Liver (tissue), 9 donors: Measurements from ENCODE around the gene SEPHS1. TPM values are rescaled to one million over a fixed set of nuclear protein-coding genes. Genes with fewer than 3 reads are reported as not detected.

Experiments used
- DNase-seq: peaks from one replicate; pipeline ENCODE4 v3.0.0-alpha.2; 2017; ENCODE audit warnings: low spot score
- H3K27ac ChIP-seq, 2 donors: one replicate each; pipeline ENCODE4 v1.7.0; 2013; ENCODE audit warnings: inconsistent platforms in 2 of 2, low read length in 2 of 2, control low read depth in 1 of 2, low read depth in 1 of 2, mild to moderate bottlenecking in 1 of 2
- H3K27me3 ChIP-seq, 4 donors: one replicate each; pipeline versions ENCODE4 v1.6.1 to v1.7.0; 2013; ENCODE audit warnings: low read length in 3 of 4, inconsistent platforms in 1 of 4, mild to moderate bottlenecking in 1 of 4, moderate library complexity in 1 of 4; ENCODE audit not compliant: control insufficient read depth in 4 of 4, insufficient read depth in 4 of 4
- H3K36me3 ChIP-seq, 4 donors: one replicate each; pipeline versions ENCODE4 v1.6.1 to v1.7.0; 2013; ENCODE audit warnings: low read length in 3 of 4, mild to moderate bottlenecking in 3 of 4, low read depth in 1 of 4, moderate library complexity in 1 of 4; ENCODE audit not compliant: control insufficient read depth in 4 of 4, insufficient read depth in 3 of 4
- H3K4me1 ChIP-seq, 4 donors: one replicate each; pipeline versions ENCODE4 v1.6.1 to v1.7.0; 2013; ENCODE audit warnings: low read length in 3 of 4, mild to moderate bottlenecking in 3 of 4, moderate library complexity in 1 of 4; ENCODE audit not compliant: control insufficient read depth in 4 of 4, insufficient read depth in 4 of 4
- H3K4me3 ChIP-seq, 3 donors: one replicate each; pipeline versions ENCODE4 v1.6.1 to v1.7.0; 2013; ENCODE audit warnings: low read length in 3 of 3, control low read depth in 1 of 3, low read depth in 1 of 3, mild to moderate bottlenecking in 1 of 3
- H3K9ac ChIP-seq, 2 donors: one replicate each; pipeline ENCODE4 v1.7.0; 2013; ENCODE audit warnings: low read length in 2 of 2, mild to moderate bottlenecking in 2 of 2, moderate library complexity in 2 of 2, control low read depth in 1 of 2, low read depth in 1 of 2
- H3K9me3 ChIP-seq, 4 donors: one replicate each; pipeline versions ENCODE4 v1.6.1 to v1.7.0; 2013; ENCODE audit warnings: low read length in 3 of 4; ENCODE audit not compliant: control insufficient read depth in 4 of 4
- ATF3 ChIP-seq: IDR thresholded peaks from 2 replicates; pipeline ENCODE4 v1.6.1; 2016; ENCODE audit warnings: antibody characterized with exemption
- CTCF ChIP-seq: fragments of 150-350 bp; IDR thresholded peaks from 2 replicates; pipeline ENCODE4 v1.5.1; 2017; ENCODE audit warnings: improper control_type of control experiment, low read depth, low read length; ENCODE audit not compliant: missing input control
- EGR1 ChIP-seq, 2 donors: IDR thresholded peaks; 2 replicates each; pipeline ENCODE4 v1.6.1; 2016 to 2018; ENCODE audit warnings: antibody characterized with exemption in 2 of 2, low read depth in 2 of 2
- FOXA1 ChIP-seq: IDR thresholded peaks from 2 replicates; pipeline ENCODE4 v1.6.1; 2016; ENCODE audit warnings: antibody characterized with exemption
- FOXA2 ChIP-seq: IDR thresholded peaks from 2 replicates; pipeline ENCODE4 v1.6.1; 2016; ENCODE audit warnings: antibody characterized with exemption
- GABPA ChIP-seq, 2 donors: IDR thresholded peaks in 1 of 2; conservative IDR thresholded peaks in 1 of 2; 2 replicates each; pipeline ENCODE4 v1.6.1; 2016; ENCODE audit warnings: antibody characterized with exemption in 2 of 2, mild to moderate bottlenecking in 1 of 2, moderate library complexity in 1 of 2
- HNF4A ChIP-seq, 2 donors: conservative IDR thresholded peaks; 2 replicates each; pipeline ENCODE4 v1.6.1; 2016; ENCODE audit warnings: antibody characterized with exemption in 2 of 2, mild to moderate bottlenecking in 2 of 2
- HNF4G ChIP-seq: IDR thresholded peaks from 2 replicates; pipeline ENCODE4 v1.6.1; 2016; ENCODE audit warnings: antibody characterized with exemption
- JUND ChIP-seq, 2 donors: IDR thresholded peaks; 2 replicates each; pipeline ENCODE4 v1.6.1; 2016; ENCODE audit warnings: antibody characterized with exemption in 2 of 2
- MAX ChIP-seq: IDR thresholded peaks from 2 replicates; pipeline ENCODE4 v1.6.1; 2016; ENCODE audit warnings: antibody characterized with exemption
- NR2F2 ChIP-seq: IDR thresholded peaks from 2 replicates; pipeline ENCODE4 v1.6.1; 2016; ENCODE audit warnings: antibody characterized with exemption
- RAD21 ChIP-seq, 2 donors: IDR thresholded peaks; 2 replicates each; pipeline ENCODE4 v1.6.1; 2016; ENCODE audit warnings: antibody characterized with exemption in 2 of 2, mild to moderate bottlenecking in 2 of 2
- REST ChIP-seq: IDR thresholded peaks from 2 replicates; pipeline ENCODE4 v1.6.1; 2016; ENCODE audit warnings: antibody characterized with exemption, mild to moderate bottlenecking
- RXRA ChIP-seq, 2 donors: IDR thresholded peaks; 2 replicates each; pipeline ENCODE4 v1.6.1; 2017 to 2018; ENCODE audit warnings: antibody characterized with exemption in 2 of 2, mild to moderate bottlenecking in 1 of 2
- SP1 ChIP-seq: IDR thresholded peaks from 2 replicates; pipeline ENCODE4 v1.6.1; 2018; ENCODE audit warnings: antibody characterized with exemption, mild to moderate bottlenecking
- TAF1 ChIP-seq: conservative IDR thresholded peaks from 2 replicates; pipeline ENCODE4 v1.6.1; 2016; ENCODE audit warnings: antibody characterized with exemption, mild to moderate bottlenecking
- YY1 ChIP-seq: IDR thresholded peaks from 2 replicates; pipeline ENCODE4 v1.6.1; 2016; ENCODE audit warnings: antibody characterized with exemption, mild to moderate bottlenecking
- ZBTB33 ChIP-seq: IDR thresholded peaks from 2 replicates; pipeline ENCODE4 v1.6.1; 2016; ENCODE audit warnings: antibody characterized with exemption
- WGBS: extraction: QIAGEN DNeasy Blood & Tissue Kit; methylation state at CpG from one replicate; pipeline ENCODE4 v1.1.7; 2013; 5-methylcytosine and 5-hydroxymethylcytosine counted together
- polyA plus RNA-seq, 2 donors: library from polyadenylated mRNA; stranded (reverse) in 1 of 2; unstranded in 1 of 2; fragments of 200-250 nt in 1 of 2; fragments of >200 nt in 1 of 2; fragmentation: Nextera tagmentation in 1 of 2; extraction: Ambion mirVana in 1 of 2; gene quantifications; one replicate each; pipeline versions ENCODE4 v1.2.1 to v1.2.3, GENCODE V29; 2013 to 2015
- total RNA-seq, 2 donors: library from RNA; depleted of rRNA; stranded (reverse); fragments of >200 nt; gene quantifications; one replicate each; pipeline ENCODE4 v1.2.3, GENCODE V29; 2014
- donor health status: healthy.
- donor health status: healthy.
- donor health status: healthy.
- donor health status: healthy.
- donor health status: healthy.

The SEPHS1 gene
- total and polyA plus RNA-seq, 4 donors = 10.4 to 39.3 (median 28.3) TPM

GRCh38 chr10:13337128-13337826, 10.8 kb downstream of the SEPHS1 start:
- H3K9me3 ChIP-seq = no peaks in the 10 kb centered on the region
- WGBS = 84% methylated on average over 4 of the region's 4 CpGs
- H3K27ac ChIP-seq = no peak overlapping the region
- no peak overlapping the region for H3K4me3 ChIP-seq
- H3K27me3 ChIP-seq = no peaks in the 10 kb centered on the region
- H3K36me3 ChIP-seq = peaks cover 6 to 14% (median 8%) of the 10 kb centered on the region in 4 donors
- peaks cover 0 to 12% (median 2%) of the 10 kb centered on the region in 4 donors for H3K4me1 ChIP-seq
- no peak for DNase-seq
- TF ChIP-seq EGR1 (IDR thresholded peaks at IDR 0.05; ENCODE audit: low read depth in 2 of 2) (no peak), NR2F2 (no peak), ZBTB33 (no peak), RAD21 (IDR thresholded peaks at IDR 0.05) (no peak), GABPA (IDR thresholded peaks at IDR 0.05 in 1 of 2, conservative IDR thresholded peaks at IDR 0.05 in 1 of 2) (no peak), FOXA2 (no peak), FOXA1 (no peak), SP1 (no peak), HNF4G (no peak), MAX (no peak), ATF3 (no peak), TAF1 (no peak)
- H3K9ac ChIP-seq = no peak overlapping the region

- Histone ChIP-seq H3K36me3 (peaks cover 8 to 22% (median 17%) of the 10 kb centered on the region in 4 donors), H3K27me3 (no peaks in the 10 kb centered on the region), H3K4me3 (no peak overlapping the region), H3K9me3 (no peaks in the 10 kb centered on the region), H3K9ac (no peak overlapping the region), H3K27ac (no peak overlapping the region), H3K4me1 (peaks cover 0 to 12% (median 2%) of the 10 kb centered on the region in 4 donors)
- DNase-seq = no peak
- WGBS = 92% methylated on average over 9 of the region's 9 CpGs
- TF ChIP-seq MAX = no peak
- TF ChIP-seq CTCF = no peak
- TF ChIP-seq YY1 = no peak
- no peak for TF ChIP-seq SP1
- no peak for TF ChIP-seq FOXA1
- no peak for TF ChIP-seq HNF4G
- TF ChIP-seq ATF3 = no peak
- no peak for TF ChIP-seq RXRA (IDR thresholded peaks at IDR 0.05)
- TF ChIP-seq RAD21 (IDR thresholded peaks at IDR 0.05) = no peak
- no peak for TF ChIP-seq JUND (IDR thresholded peaks at IDR 0.05)
- no peak for TF ChIP-seq FOXA2
- TF ChIP-seq REST = no peak
- no peak for TF ChIP-seq NR2F2
- TF ChIP-seq HNF4A (conservative IDR thresholded peaks at IDR 0.05) = no peak
- no peak for TF ChIP-seq EGR1 (IDR thresholded peaks at IDR 0.05; ENCODE audit: low read depth in 2 of 2)
- no peak for TF ChIP-seq ZBTB33
- TF ChIP-seq TAF1 = no peak
Observed at GRCh38 chr10:13335881-13336280, 12.2 kb downstream of the SEPHS1 start.
